NCI-H748 treated with DMSO at 0.1 percent for 48 hours (cell line): ENCODE results near the gene ARHGAP18.

Experiments
- DNase-seq: peaks from one replicate; lab custom pipeline; 2025; lab: John Stamatoyannopoulos, UW

The ARHGAP18 gene

DNA sequence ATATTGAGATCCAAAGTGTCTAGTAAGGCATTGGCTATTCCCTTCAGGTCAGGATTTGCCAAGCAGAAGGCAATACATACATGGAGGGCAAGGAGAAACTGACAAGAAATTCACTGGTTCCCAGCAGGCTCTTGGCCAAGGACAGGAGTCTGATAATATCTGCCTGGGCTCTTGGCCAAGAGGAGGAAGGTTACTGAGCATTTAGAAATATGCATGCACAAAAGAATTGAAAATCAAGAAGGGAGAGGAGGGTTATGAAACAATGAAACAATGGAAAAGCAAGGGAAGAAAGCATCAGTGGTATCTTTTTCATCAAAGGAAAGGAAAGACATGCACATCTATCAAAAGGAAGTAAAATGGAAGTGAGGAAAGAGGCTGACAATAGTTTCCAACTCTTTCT, 42.4 kb downstream of the ARHGAP18 start:
- DNase-seq, result no peak

DNA sequence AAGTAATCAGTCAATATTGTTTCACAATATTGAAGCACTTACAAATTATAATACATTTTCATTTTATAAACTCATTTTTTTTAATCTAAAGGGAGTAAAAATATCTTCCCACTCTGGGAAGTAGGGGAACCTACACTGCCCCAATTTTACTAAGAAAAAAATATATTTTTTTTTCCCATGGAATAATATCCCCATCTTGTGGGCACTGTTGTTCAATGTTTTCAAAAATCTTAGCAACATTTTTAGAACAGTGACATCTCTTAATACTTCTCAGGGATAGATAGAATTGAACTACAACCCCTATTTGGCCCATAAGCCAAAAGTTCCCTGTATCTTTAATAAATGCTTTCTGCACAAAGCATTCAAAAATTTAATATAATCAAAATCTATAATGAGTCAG, 42.9 kb downstream of the ARHGAP18 start:
- no peak for DNase-seq

DNA sequence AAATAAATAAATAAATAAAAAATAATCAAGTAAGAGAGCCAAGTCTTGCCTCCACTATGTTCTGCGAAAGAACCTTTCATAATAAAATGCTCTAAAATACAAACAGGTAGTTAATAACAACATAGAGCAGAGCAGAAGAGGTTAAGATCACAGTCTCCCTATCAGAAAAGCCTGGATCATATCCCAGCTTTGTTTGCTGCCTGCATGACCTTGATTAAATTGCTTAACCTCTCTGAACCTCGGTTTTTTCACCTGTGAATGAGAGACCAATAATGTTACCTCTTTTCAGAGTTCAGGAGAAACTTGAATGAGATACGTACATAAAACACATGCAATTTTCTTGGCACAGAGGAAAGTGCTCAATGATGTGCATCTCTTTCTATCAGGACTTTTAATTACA, 44.4 kb downstream of the ARHGAP18 start:
- no peak for DNase-seq

DNA sequence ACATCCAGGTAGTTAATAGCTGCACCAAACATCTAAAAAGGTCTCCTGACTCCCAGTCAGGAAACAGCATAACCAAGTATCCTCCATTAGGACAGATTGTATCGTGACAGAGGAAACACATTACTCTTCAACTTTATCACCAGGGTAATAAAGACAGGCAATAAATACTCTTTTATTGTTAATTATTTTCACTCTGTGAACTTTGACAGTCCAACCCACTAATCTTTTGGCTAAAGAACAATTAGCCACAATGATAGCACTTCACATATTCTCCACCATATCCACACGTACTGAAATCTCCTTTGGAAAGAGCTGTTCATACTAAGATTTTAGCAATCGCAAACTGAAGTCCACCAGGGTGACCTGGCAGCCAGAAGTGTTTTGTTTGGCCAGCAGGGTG, 46.4 kb downstream of the ARHGAP18 start:
- no peak for DNase-seq

DNA sequence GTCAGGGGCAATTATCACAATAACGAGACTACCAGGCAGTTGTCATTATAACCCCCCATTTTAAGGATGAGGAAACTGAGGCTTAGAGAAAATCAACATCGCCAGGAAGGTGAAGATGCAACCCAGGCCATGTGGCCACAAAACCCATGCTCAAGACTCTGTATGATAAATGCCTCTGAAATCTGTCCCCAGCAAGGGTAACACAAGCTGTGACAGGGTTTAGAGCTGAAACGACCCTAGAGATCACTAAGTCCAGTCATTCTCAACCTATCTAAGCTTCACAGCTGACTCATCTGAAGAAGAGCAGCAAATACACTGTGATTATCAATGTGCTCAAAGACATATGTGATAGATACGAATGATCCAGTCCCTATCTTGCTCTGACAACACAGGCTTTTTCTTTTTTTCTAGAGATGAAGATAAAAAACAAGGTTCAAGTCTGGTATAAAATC, 47.0 kb downstream of the ARHGAP18 start:
- no peak for DNase-seq

DNA sequence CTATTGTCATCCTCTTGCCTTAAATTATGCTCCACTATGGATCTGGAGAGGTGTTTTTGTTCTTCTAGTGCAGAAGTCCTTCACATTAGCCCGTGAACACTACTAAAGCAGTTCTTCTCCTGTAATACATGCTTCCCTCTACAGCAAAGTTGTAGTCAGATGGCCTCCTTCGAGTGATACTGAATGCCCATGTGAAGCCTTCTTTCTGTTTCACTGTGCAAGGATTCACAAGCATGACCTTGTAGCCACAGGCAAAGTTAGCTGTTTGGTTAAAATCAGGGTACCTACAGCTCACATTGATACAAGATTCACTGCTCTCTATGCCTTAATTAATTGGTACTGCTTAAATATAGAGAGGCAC, 47.6 kb downstream of the ARHGAP18 start:
- DNase-seq, result no peak

DNA sequence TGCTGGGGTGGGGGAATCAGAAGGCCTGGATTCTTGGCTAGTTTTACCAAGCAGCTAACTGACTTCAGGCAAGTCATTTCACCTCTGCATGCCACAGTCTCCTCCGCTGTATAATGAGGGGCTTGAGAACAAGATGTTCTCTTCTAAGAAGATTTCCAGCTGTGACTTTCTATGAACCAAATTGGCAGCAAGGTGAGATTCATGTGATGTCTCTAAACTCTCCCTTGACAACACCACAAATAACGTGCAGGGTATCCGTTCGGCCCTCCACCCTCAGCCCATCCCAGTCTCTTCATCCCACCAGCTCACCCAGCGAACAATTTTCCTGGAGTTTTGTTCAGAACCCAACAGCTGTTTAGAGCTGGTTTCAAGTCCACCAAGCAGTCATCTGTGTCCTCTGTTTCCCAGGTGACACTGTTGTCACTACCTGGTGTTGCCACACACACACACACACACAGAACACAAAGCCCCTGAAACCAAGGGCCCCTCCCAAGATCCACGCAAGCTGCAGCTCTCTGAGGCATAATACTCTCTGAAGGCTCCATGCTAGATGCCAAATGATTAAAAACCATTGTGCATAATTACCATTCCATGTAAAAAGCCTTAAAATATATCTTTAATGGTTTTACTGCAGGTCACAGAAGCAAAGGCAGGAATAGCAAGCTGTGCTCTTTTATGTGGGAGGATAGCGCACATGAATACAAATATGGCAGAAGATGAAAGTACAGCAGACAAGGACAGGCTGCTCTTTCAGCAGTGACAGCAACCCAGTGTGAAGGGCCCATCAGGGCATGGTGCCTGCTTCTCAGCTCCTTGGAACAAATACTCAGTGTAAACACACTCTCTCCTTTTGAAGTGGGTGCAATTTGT, 48.2 kb downstream of the ARHGAP18 start:
- no peak for DNase-seq

DNA sequence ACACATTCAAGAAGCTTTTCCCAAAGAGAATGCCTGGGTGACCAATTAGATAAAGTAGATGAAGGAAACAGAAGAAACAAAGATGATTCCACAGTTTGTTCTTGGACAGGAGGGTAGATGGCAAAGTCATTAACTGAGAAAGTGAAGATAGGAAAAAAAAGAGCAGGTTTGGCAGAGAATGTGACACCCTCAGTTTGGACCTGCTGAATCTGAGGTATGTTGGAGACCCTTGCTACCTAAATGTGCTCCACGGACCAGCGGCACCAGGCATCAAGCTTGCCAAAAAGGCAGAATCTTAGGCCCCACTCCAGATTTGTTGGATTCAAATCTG, 49.7 kb downstream of the ARHGAP18 start:
- DNase-seq, result no peak

DNA sequence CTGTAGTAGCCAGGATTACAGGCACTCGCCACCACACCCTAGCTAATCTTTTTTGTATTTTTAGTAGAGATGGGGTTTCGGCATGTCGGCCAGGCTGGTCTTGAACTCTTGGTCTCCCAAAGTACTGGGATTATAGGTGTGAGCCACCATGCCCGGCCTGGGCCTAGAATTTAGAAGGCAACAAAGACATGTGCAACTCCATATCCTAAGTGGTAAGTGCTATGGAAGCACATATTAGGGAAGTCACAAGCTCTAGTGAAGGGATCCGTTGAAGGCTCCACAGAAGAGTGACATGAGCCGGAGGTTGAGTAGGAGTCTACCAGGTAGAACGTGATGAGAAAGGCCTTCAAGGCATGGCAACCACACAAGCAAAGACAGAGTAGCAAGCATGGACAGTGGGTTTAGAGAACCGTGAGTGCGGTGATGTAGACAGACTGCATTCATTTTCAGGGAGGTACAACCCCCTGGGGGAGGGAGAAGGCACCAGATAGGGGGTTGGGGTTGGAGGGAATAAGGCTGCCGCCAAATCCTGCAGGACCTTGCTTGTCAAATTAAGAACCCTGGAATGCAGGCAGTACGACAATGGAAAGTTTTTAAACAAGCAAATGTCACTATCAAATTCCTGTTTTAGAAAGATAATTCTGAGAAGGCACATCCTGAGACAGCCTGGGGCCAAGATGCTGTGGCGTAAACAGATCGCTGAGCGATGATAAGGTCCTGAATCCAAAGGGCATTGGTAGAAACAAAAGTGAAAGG, 50.2 kb downstream of the ARHGAP18 start:
- no peak for DNase-seq

DNA sequence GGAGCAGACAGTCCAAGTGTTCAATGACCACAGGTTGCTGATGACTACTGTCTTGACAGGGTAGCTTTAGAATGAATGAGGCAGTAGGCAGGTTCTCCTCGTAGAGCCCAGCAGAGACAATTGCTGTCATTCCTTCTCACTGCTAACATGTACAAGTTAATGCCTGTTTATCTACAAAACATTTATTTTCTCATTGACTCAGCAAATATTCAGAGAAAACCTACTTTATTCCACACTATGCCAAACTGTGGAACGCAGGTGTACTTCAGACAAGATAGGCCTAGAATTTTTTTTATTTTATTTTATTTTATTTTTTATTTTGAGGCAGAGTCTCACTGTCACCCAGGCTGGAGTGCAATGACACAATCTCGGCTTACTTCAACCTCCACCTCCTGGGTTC, 50.8 kb downstream of the ARHGAP18 start:
- DNase-seq, result no peak

DNA sequence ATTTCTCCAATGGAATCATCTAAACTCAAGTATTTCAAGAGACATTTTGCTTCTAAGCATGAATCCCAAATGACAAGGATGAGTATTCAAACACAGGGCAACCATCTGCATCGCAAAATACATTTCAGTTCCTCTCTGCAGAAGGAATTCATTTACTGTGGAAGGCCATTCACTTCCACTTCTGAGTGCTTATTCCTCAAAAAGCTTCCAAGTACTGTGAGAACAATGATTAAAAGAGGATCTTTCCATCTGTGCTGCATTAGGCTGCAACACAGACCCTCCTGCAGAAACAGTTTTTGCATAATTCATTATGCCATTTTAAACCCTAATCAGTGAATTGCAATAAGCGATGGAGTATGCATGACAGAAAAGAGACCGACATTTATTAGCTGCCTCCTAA, 52.5 kb downstream of the ARHGAP18 start:
- DNase-seq, result no peak

DNA sequence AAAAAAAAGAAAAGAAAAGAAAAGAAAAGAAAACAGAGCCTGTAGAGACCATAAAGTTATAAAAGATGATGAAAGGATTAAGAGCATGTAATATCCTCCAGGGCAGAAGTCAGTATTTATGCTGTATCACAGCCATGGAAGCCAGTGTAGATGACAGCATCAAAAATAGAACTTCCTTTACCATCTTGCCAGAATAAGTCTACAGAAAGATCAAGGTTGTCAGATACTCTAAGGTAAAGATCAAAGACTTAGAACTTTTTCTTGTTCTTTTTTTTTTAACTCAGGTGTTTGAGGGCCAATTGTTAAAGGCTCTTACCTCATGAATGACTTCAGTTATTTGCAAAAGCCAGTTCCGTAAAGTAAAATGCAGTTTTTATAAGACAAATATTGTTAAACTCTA, 54.6 kb downstream of the ARHGAP18 start:
- no peak for DNase-seq

DNA sequence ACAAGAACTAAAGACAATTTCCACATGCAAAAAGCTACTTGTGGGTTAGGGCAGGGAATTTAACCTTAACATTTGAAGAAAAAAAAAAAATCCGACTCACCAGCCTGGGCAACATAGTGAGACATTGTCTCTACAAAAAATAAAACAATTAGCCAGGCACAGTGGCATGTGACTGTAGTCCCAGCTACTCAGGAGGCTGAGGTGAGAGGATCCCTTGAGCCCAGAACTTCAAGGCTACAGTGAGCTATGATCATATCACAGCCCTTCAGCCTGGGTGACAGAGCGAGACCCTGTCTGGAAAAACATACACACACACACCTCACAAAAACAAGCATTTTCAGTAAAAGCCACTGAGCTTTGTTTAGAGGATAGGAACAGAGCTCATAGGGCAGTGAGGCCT, 56.2 kb downstream of the ARHGAP18 start:
- DNase-seq, result no peak

DNA sequence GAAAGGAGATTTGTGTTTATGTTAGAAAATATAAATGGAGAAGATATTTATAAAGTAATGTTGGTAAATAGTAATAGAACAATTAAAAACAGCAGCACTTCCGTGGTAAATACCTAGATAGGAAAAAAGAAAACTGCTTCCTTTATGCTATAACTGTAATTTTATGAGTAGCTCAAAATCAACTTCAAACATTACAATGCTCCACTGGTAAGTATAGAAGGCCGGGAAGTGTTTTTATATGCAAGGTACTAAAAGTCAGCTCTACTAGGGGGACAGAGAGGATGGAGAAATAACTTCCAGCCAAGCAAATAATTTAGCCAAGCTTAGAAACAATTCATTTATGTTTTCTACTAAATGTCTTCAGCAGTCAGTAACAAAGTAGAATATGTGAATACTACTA, 56.7 kb downstream of the ARHGAP18 start:
- DNase-seq, result no peak

DNA sequence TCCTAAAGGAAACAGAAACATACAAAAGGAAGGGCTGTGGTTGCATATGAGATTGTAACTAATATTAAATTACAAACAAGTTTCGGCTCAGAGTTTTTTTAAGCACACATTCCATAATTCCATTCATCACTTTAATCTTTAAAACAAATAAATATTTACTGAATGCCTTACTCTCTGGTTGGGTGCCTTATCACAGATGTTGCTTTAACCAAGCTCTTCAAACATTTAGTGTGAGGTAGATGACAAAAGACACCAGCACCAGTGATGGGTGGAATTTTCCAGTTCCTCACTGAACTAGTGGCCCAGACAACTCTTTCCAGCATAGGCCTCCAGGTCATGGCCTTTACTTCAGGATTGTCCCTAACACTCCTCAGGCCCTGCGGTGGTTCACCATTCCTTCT, 58.7 kb downstream of the ARHGAP18 start:
- DNase-seq, result no peak

DNA sequence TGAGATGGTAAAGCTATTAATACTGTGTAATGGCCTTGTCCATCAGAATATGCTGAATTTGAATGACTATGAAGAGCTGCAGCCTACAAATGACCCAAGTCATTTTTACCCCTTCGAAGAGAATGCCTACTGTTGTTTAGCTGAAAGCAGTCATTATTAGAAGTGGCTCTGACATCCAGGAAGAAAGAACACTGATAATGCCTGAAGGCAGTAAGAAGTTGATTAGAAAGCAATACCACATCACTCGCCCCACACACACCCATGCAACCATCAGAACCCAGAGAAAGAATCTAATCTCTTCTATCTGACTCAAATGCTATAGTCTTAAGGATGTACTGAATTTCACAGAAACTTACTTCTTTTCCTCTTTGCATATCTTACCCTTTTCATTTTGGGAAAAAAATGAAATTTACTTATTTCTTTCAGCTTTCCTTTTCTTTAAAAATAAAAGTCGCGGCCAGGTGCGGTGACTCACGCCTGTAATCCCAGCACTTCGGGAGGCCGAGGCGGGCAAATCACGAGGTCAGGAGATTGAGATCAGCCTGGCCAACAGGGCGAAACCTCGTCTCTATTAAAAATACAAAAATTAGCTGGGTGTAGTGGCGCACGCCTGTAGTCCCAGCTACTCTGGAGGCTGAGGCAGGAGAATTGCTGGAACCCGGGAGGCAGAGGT, 61.0 kb downstream of the ARHGAP18 start:
- DNase-seq, result no peak

DNA sequence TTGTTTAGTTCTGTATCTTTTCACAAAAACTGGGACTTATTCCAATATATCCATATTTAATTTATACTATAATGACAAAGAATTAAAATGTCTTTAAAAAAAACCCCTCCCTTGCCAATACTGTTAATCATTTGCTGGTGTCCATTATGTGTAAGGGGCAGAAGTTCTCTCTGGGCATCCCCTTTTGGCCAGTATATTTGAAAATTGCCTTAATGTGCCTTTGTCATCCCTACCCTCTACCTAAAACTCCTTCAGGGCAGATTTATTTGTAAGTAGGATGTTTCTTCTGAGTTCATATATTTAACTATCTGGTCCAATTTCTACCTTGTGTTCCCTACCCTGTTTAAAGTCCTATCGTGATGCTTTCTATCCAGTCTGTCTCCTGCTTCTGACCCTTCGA, 62.9 kb downstream of the ARHGAP18 start:
- no peak for DNase-seq

DNA sequence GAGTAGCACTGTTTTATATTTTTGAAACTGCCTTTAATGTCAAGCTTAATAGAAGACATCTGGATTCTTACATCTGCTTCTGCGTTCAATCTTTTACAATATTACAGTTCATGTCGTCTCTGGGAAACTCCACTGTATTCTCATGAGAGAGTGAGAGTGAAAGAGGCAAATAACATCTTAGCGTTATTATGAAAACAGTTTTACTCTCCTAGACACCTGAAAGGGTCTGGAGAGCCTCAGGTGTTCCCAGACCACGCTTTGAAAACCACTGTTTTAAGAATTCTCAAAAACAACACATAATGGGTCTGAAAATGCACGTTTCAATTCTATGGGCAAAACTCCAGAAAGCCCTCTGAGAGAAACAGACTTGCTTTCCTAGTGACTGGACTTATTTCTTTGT, 63.3 kb downstream of the ARHGAP18 start:
- DNase-seq, result no peak

DNA sequence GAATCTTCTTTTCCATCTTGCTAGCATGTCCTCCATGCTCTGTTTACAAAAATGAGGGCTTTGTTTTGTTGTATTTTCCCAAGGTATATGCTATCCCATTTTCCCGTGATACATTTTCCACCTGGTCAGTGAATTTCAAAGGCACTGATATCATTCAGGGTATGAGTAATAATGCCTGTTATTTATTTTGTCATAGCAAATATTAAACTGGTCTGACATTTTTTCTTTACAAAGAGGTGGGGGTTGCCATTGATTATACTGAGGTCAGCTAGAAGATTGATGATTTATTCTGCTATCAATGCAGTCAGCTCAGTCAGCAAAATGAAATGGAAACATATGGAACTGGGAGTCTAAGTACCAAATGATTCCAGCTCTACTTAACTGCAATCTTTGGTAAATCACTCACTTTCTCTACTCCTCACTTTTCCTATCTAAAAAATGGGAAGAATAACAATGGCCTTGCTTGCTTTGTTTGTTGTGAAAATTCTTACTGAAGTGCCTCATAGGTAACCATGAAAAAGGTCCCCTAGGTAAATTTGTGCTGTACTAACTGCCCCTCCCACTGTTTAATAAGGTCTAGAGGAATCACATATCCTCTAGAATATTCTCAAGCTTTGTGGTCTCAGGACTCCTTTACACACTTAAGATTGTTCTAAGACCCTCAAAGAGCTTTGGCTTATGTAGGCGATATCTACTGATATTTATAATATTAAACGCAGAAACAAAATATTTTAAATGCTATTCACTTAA, 64.0 kb downstream of the ARHGAP18 start:
- DNase-seq, result no peak

DNA sequence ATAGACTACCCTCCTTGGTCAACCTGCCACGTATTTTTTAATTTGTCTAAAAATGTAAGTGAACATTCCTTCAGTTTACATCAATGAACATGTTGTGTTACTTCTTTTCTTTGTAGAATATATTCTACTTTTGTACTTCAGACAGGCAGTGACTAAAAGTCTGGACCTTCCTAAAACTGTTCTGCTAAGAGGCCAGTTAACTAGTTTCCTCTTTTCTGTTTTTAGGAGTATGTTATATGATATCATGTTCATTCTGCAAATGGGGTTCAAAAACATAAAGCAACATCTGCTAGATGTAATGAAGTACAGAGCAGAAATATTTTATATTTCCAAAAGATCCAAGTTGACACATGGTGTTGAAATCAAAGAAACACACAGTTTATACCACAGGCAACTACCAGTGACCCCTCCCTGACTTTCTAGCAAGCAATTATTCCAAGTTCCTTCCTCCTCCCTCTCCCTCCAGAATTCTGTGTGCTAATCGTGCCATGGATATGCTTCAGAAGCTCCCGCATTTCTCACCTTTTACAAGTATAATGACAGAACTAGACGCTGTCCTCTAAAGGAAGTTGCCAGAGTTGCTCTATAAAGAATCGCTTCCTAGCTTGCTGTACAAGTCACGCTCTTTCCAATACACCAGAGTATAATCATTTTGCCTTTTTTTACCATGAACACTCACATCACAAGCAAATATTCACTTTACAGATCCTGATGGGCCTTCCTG, 64.7 kb downstream of the ARHGAP18 start:
- DNase-seq, result no peak

DNA sequence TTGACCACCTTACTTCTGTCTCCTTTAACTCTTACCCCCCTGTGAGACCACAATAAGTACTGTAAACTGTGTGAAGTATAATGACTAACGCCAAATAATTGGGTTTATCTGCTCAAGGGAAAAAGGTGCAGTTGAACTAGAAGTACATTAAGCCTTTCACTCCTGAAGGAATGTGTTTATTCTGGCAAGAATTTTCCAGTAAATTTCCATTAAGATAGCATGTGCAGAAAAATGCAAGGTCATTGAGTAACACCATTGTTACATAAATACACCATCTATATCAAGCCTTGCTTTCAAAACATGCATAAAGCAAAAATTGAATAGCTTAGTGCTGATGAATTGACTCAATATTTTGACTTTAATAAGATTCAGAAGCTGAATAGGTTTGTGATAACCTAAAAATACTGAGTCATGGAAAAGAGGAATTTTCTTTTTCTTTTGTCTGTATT, 65.4 kb downstream of the ARHGAP18 start:
- no peak for DNase-seq

DNA sequence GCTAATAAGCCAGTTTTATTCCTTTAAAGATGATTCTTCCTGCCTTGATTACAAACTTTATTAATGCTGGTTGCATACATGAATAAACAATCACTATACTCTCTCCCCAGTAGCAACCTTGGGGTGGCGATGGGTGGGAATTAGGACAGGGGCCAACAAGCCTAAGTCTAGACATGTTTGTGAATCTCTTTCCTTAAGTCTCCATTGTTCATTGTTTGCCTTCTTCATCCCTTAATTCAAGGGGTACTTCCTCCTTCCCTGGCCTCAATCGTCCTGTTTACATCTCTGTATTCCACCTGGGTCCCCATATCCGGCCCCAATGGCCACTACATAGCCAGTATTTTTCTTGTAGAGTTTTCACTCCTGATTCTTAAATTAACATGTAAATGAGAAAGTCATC, 66.0 kb downstream of the ARHGAP18 start:
- DNase-seq, result no peak
